NK-92 (cell line): ENCODE data around the gene EPHA3.

ENCODE experiments used
- DNase-seq: peaks from one replicate; lab custom pipeline; 2025; ENCODE audit not compliant: unreplicated experiment; lab: John Stamatoyannopoulos, UW

EPHA3 gene

GRCh38 chr3:89227218-89227617 is 119.8 kb downstream of the EPHA3 start:
- no peak for DNase-seq

GRCh38 chr3:89227634-89228033 is 120.2 kb downstream of the EPHA3 start:
- DNase-seq: no peak

- no peak for DNase-seq
Observed at GRCh38 chr3:89232155-89232554, 124.7 kb downstream of the EPHA3 start.

- DNase-seq: no peak
Observed at GRCh38 chr3:89234620-89235019, 127.2 kb downstream of the EPHA3 start.

GRCh38 chr3:89238846-89239245 is 131.4 kb downstream of the EPHA3 start:
- DNase-seq: no peak

- DNase-seq: no peak
Observed at GRCh38 chr3:89239774-89240173, 132.4 kb downstream of the EPHA3 start.

- DNase-seq: no peak
Observed at GRCh38 chr3:89245612-89246011, 138.2 kb downstream of the EPHA3 start.

GRCh38 chr3:89246326-89246725 is 138.9 kb downstream of the EPHA3 start:
- DNase-seq: no peak

- no peak for DNase-seq
Observed at GRCh38 chr3:89250742-89251141, 143.3 kb downstream of the EPHA3 start.

- DNase-seq: no peak
Observed at GRCh38 chr3:89252016-89252415, 144.6 kb downstream of the EPHA3 start.

GRCh38 chr3:89252860-89253259 is 145.4 kb downstream of the EPHA3 start:
- DNase-seq: no peak

GRCh38 chr3:89256395-89256794 is 149.0 kb downstream of the EPHA3 start:
- DNase-seq: no peak

GRCh38 chr3:89256882-89257281 is 149.5 kb downstream of the EPHA3 start:
- no peak for DNase-seq

- no peak for DNase-seq
Observed at GRCh38 chr3:89260721-89261120, 153.3 kb downstream of the EPHA3 start.

GRCh38 chr3:89261673-89262072 is 154.3 kb downstream of the EPHA3 start:
- DNase-seq: no peak

GRCh38 chr3:89262309-89262929 is 155.0 kb downstream of the EPHA3 start:
- DNase-seq: no peak

- no peak for DNase-seq
Observed at GRCh38 chr3:89264037-89264560, 156.7 kb downstream of the EPHA3 start.

GRCh38 chr3:89266074-89266473 is 158.7 kb downstream of the EPHA3 start:
- no peak for DNase-seq

- no peak for DNase-seq
Observed at GRCh38 chr3:89268059-89268458, 160.6 kb downstream of the EPHA3 start.

GRCh38 chr3:89270201-89270600 is 162.8 kb downstream of the EPHA3 start:
- DNase-seq: no peak

GRCh38 chr3:89275001-89275400 is 167.6 kb downstream of the EPHA3 start:
- no peak for DNase-seq

GRCh38 chr3:89276116-89276515 is 168.7 kb downstream of the EPHA3 start:
- DNase-seq: no peak

- DNase-seq: no peak
Observed at GRCh38 chr3:89278302-89279025, 171.0 kb downstream of the EPHA3 start.
